ENCODE results near the gene PELI2.

The PELI2 gene

GRCh38 chr14:56120091-56120691, 2.0 kb downstream of the PELI2 start:
- peak; percentile 17 for DNase-seq

- DNase-seq, result no peak
These were observed 3.6 kb downstream of the PELI2 start for GRCh38 chr14:56121816-56122215.

- no peak for DNase-seq
These were observed 4.1 kb downstream of the PELI2 start for GRCh38 chr14:56122301-56122700.

GRCh38 chr14:56124327-56124726, 6.1 kb downstream of the PELI2 start:
- DNase-seq, result no peak

GRCh38 chr14:56125772-56126636, 7.8 kb downstream of the PELI2 start:
- no peak for DNase-seq

- no peak for DNase-seq
These were observed 8.4 kb downstream of the PELI2 start for GRCh38 chr14:56126637-56126913.

GRCh38 chr14:56127156-56127555, 8.9 kb downstream of the PELI2 start:
- no peak for DNase-seq

- peak; percentile 51 for DNase-seq
These were observed 10.9 kb downstream of the PELI2 start for GRCh38 chr14:56129092-56129491.

- DNase-seq, result no peak
These were observed 11.7 kb downstream of the PELI2 start for GRCh38 chr14:56129933-56130332.

- no peak for DNase-seq
These were observed 13.0 kb downstream of the PELI2 start for GRCh38 chr14:56131004-56131864.

- peak; percentile 17 for DNase-seq
These were observed 13.9 kb downstream of the PELI2 start for GRCh38 chr14:56131865-56132833.

- no peak for DNase-seq
These were observed 15.3 kb downstream of the PELI2 start for GRCh38 chr14:56133547-56133946.

GRCh38 chr14:56135001-56135400, 16.8 kb downstream of the PELI2 start:
- no peak for DNase-seq

- no peak for DNase-seq
These were observed 17.5 kb downstream of the PELI2 start for GRCh38 chr14:56135668-56136067.

GRCh38 chr14:56136571-56137452, 18.6 kb downstream of the PELI2 start:
- DNase-seq, result no peak

GRCh38 chr14:56137453-56137807, 19.2 kb downstream of the PELI2 start:
- DNase-seq, result no peak

GRCh38 chr14:56137849-56138248, 19.6 kb downstream of the PELI2 start:
- no peak for DNase-seq

GRCh38 chr14:56138928-56139327, 20.7 kb downstream of the PELI2 start:
- no peak for DNase-seq

- no peak for DNase-seq
These were observed 24.1 kb downstream of the PELI2 start for GRCh38 chr14:56142314-56142713.

- no peak for DNase-seq
These were observed 24.8 kb downstream of the PELI2 start for GRCh38 chr14:56143025-56143424.

- no peak for DNase-seq
These were observed 26.0 kb downstream of the PELI2 start for GRCh38 chr14:56144176-56144575.

All from hematopoietic multipotent progenitor cell treated with erythropoietin and hydrocortisone succinate and interleukin-3 and kit ligand, for 8 days (in vitro differentiated cells).